Fibroblast of lung (primary cell): ENCODE results near the gene ZNF598. TPM values are rescaled to one million over a fixed set of nuclear protein-coding genes. Genes with fewer than 3 reads are reported as not detected.

ENCODE experiments used
- DNase-seq, 2 donors: peaks; one replicate each; pipeline versions ENCODE4 v3.0.0 to v3.0.0-alpha.2; 2010; ENCODE audit warnings: low read depth in 2 of 2
- H2AFZ ChIP-seq: 2 replicates; pipeline ENCODE4 v1.5.1; 2012; ENCODE audit warnings: low read length, control low read depth, inconsistent platforms
- H3K27ac ChIP-seq: 2 replicates; pipeline ENCODE4 v1.5.1; 2011; ENCODE audit warnings: low read length, control low read depth; ENCODE audit not compliant: insufficient read depth
- H3K27me3 ChIP-seq: 2 replicates; pipeline ENCODE4 v1.5.1; 2011; ENCODE audit warnings: mild to moderate bottlenecking, low read length; ENCODE audit not compliant: control insufficient read depth, insufficient read depth
- H3K36me3 ChIP-seq: 2 replicates; pipeline ENCODE4 v1.5.1; 2011; ENCODE audit warnings: low read length; ENCODE audit not compliant: control insufficient read depth, insufficient read depth
- H3K4me1 ChIP-seq: 2 replicates; pipeline ENCODE4 v1.5.1; 2011; ENCODE audit warnings: low read length; ENCODE audit not compliant: control insufficient read depth, insufficient read depth; ENCODE audit errors: extremely low read depth
- H3K4me2 ChIP-seq: 2 replicates; pipeline ENCODE4 v1.5.1; 2011; ENCODE audit warnings: low read length, control low read depth; ENCODE audit not compliant: insufficient read depth; ENCODE audit errors: extremely low read depth
- H3K4me3 ChIP-seq, 4 experiments: fragments of 200-600 bp in 1 of 4; sonication (generic) in 1 of 4; replicated peaks in 1 of 4; 2 replicates each; pipeline ENCODE4 v1.5.1; 2011 to 2016; ENCODE audit warnings: low read length in 4 of 4, low read depth in 3 of 4, mild to moderate bottlenecking in 3 of 4, control low read depth in 2 of 4, inconsistent platforms in 1 of 4, mixed read lengths in 1 of 4; ENCODE audit not compliant: insufficient read depth in 1 of 4; ENCODE audit errors: control extremely low read depth in 1 of 4
- H3K79me2 ChIP-seq: 2 replicates; pipeline ENCODE4 v1.5.1; 2012; ENCODE audit warnings: mild to moderate bottlenecking, low read length, inconsistent platforms; ENCODE audit not compliant: control insufficient read depth, insufficient read depth
- H3K9ac ChIP-seq: 2 replicates; pipeline ENCODE4 v1.5.1; 2011; ENCODE audit warnings: mild to moderate bottlenecking, low read length, control low read depth; ENCODE audit not compliant: insufficient read depth
- H3K9me3 ChIP-seq: 2 replicates; pipeline ENCODE4 v1.5.1; 2012; ENCODE audit warnings: low read depth, low read length; ENCODE audit not compliant: control insufficient read depth, insufficient read depth
- H4K20me1 ChIP-seq: 2 replicates; pipeline ENCODE4 v1.5.1; 2011; ENCODE audit warnings: low read length; ENCODE audit not compliant: control insufficient read depth, insufficient read depth; ENCODE audit errors: extremely low read depth
- EZH2 ChIP-seq: IDR thresholded peaks from 2 replicates; pipeline ENCODE4 v1.5.1; 2012; ENCODE audit warnings: low read length, control low read depth, mild to moderate bottlenecking; ENCODE audit errors: missing control alignments
- polyA plus RNA-seq, 2 donors: library from polyadenylated mRNA; depleted of rRNA in 1 of 2; stranded (reverse) in 1 of 2; unstranded in 1 of 2; fragments of >200 nt; gene quantifications; 2 replicates each; pipeline ENCODE4 v1.2.1, GENCODE V29; 2011 to 2012; ENCODE audit warnings: missing spikeins in 1 of 2
- total RNA-seq: library from RNA; depleted of rRNA; stranded (reverse); fragments of >200 nt; gene quantifications from 2 replicates; pipeline ENCODE4 v1.2.1, GENCODE V29; 2014
- TF ChIP-seq, protein P1 (sequence below), 2 donors: IDR thresholded peaks in 1 of 2; conservative IDR thresholded peaks in 1 of 2; 1 replicate in 1 of 2; 2 replicates in 1 of 2; pipeline ENCODE4 v1.5.1; 2011 to 2012; ENCODE audit warnings: low read length in 2 of 2, control low read depth in 1 of 2, inconsistent platforms in 1 of 2, low read depth in 1 of 2, mild to moderate bottlenecking in 1 of 2

ZNF598 gene
- total and polyA plus RNA-seq, 2 donors (not counting 1 experiment from before 2014, with no cell fraction given), result 11.6 to 18.8 TPM

DNA sequence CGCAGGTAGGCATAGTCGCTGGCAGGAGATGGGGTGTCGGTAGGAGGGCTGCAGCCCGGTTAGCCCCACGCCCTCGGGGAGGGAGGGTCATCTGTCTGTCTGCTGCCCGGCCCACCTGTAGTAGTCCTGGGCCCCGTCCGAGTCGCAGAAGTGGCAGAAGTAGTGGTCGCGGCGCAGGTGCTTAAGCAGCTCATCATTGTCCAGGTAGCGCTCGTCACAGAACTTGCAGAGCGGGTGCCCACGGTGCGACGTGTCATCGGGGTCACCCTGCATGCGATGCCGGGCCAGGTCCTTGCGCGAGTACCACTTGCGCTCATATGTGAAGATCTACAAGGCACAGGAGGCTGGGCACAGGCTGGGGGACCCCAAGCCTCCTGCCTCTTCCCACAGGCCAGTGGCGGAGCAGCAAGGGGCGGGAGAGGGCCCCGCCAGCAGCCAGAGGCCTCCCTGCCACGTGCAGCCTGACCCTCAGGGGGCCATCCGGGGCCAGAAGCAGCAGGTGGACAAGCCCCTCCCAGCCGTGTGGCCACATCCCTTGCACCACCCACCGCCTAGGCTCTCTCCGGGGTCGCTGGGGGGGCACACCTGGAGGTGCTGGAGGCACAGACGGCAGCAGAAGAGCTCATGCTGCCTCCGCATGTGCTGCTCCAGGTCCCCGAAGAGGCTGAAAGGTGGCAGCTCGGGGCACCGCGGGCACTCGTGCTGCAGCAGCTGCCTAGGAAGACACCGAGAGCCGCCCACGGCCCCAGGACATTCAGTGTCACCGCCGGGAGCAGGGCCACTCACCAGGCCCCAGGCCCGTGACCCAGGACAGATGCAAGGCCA is 7.0 kb downstream of the ZNF598 start:
- Histone ChIP-seq H3K9ac (no peak overlapping the region), H3K36me3 (peaks cover 47% of the 10 kb centered on the region), H3K4me1 (peaks cover 16% of the 10 kb centered on the region), H3K4me2 (no peak overlapping the region), H3K79me2 (peaks cover 50% of the 10 kb centered on the region), H3K4me3 (no peak overlapping the region), H3K27ac (no peak overlapping the region), H4K20me1 (no peaks in the 10 kb centered on the region), H3K27me3 (no peaks in the 10 kb centered on the region), H2AFZ (no peak overlapping the region), H3K9me3 (no peaks in the 10 kb centered on the region)
- TF ChIP-seq EZH2, result no peak
- TF ChIP-seq, protein P1, sequence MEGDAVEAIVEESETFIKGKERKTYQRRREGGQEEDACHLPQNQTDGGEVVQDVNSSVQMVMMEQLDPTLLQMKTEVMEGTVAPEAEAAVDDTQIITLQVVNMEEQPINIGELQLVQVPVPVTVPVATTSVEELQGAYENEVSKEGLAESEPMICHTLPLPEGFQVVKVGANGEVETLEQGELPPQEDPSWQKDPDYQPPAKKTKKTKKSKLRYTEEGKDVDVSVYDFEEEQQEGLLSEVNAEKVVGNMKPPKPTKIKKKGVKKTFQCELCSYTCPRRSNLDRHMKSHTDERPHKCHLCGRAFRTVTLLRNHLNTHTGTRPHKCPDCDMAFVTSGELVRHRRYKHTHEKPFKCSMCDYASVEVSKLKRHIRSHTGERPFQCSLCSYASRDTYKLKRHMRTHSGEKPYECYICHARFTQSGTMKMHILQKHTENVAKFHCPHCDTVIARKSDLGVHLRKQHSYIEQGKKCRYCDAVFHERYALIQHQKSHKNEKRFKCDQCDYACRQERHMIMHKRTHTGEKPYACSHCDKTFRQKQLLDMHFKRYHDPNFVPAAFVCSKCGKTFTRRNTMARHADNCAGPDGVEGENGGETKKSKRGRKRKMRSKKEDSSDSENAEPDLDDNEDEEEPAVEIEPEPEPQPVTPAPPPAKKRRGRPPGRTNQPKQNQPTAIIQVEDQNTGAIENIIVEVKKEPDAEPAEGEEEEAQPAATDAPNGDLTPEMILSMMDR (conservative IDR thresholded peaks at IDR 0.05 in 1 of 2, IDR thresholded peaks at IDR 0.05 in 1 of 2; ENCODE audit: low read depth in 1 of 2, low read length in 2 of 2), result no peak
- no peak for DNase-seq

- Histone ChIP-seq H4K20me1 (no peaks in the 10 kb centered on the region), H3K36me3 (peaks cover 47% of the 10 kb centered on the region)
Measured at GRCh38 chr16:2001456-2002355, 7.9 kb downstream of the ZNF598 start.

More at GRCh38 chr16:2001456-2002355, 7.9 kb downstream of the ZNF598 start:
- Histone ChIP-seq H3K4me2 (no peak overlapping the region), H2AFZ (no peak overlapping the region), H3K4me3 (no peak overlapping the region), H3K4me1 (peaks cover 15% of the 10 kb centered on the region), H3K9ac (no peak overlapping the region), H3K79me2 (peaks cover 41% of the 10 kb centered on the region), H3K9me3 (no peaks in the 10 kb centered on the region), H3K27ac (no peak overlapping the region), H3K27me3 (no peaks in the 10 kb centered on the region)
- no peak for DNase-seq
- TF ChIP-seq, protein P1 (conservative IDR thresholded peaks at IDR 0.05 in 1 of 2, IDR thresholded peaks at IDR 0.05 in 1 of 2; ENCODE audit: low read depth in 1 of 2, low read length in 2 of 2), result no peak
- TF ChIP-seq EZH2, result no peak
